Limb (tissue), 2 donors: Measurements from ENCODE around the gene GPC5.
"Not testable (repeated sequence)": the region's sequence is repeated elsewhere in the genome, so short reads cannot be mapped to it uniquely, and the experiment has no call there.

Experiments used
- DNase-seq, 2 donors: peaks; one replicate each; pipeline ENCODE4 v3.0.0-alpha.2; 2016; ENCODE audit errors: extremely low spot score in 2 of 2

Gene GPC5

DNA sequence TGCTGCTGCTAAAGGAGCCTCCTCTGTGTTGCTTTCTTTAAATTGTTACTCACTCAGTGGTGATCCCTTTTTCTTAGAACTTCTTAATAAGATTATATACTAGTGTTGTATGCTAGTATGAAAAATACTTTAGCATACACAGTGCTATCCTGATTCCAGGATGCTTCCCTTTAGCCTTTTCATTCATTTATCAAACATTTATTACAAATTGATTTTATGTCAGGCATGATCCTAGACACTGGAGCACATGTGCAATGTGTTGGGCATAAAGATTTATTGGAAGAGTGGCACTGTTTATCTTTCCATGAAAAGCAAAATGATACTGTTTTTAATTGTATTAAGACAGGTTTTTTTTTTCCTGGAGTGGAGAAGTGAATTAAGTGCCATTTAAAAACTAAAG is 249.6 kb downstream of the GPC5 start:
- no peak for DNase-seq

DNA sequence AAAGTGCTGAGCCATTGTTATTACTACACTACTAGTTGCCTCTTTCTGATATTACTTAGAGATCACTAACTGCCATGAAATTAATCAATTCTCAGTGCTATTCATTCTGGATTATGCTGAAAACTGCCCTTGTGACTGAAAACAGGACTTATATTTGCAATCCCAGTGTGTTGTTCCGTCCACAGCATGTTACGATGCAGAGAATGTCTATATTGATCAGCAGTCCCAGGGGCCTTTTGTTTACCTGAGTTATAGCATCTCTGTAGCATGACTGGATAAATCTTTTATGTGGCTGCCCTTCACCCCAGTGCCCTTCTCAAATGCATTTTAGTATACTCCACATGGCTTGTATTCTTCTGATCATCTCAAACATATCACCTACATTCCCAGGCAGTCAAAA is 251.0 kb downstream of the GPC5 start:
- no peak for DNase-seq

DNA sequence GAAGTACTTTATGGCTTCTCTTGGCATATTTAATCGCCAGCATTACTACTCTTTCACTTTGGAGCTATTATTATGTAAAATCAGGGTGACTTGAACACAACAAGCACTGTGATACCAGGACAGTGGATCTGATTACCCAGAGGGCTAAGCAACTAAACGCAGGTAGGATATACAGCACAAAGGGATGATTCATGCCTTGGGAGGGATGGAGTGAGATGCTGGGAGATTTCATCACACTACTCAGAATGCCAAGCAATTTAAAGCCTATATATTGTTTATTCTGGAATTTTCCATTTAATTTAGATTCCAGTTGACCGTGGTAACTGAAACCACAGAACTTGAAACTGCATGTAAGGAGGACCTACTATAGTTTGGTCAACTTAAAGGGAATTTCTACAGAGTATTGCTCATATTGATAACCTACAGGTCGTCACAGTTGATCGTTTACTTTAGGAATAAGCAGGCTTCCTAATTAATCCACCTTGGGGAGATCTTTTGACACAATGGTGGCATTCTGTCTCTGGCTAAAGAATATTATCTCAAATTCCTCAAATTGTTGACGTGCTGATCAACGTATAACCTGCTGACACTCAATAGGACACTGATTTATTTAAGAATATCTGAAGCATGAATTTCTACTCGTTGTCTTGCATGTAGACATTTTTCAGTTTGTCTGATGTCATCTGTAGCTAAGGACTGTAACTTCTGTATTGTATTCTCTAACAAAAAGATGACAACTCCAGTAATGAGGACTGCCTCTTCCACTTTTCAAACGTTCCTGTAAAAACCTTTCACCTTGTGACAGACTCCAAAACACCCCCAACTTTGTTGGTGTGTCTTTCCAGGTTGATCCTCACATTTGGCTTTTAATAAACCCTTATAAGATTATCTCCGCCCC is 254.2 kb downstream of the GPC5 start:
- no peak for DNase-seq

DNA sequence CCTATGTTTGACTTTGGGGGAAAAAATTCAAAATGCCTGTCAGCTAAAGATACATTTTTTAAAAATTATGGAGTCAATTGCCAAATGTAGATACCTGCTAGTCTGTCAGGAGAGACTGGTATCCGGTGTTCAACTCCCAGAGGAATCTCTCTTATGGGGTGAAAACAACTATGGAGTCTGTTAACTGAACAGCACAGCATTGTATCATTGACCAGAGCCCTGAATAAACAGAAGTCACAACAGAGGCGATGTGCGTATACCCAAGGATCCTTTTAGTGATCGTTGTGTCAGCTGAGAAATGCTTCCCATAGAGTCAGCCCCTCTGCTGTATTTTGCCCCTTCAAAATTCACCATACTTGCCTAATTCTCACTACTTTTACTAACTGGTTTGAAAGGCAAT is 257.3 kb downstream of the GPC5 start:
- DNase-seq: no peak

DNA sequence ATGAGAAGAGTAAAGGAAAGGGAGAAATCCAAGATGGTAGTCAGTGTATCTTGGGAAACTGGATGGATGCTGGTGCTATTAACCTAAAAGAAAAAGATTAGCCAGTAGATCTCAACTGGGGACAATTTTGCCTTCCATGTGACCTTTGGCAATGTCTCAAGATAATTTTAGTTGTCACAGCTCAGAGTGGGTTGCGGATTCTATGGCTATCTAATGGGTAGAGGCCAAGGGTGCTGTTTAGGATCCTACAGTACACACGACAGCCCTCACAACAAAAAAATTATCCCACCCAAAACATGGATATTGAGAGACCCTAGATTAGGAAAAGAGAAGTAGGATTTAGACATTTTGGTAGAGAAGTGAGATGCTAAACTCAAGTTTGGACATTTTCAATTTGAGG is 258.9 kb downstream of the GPC5 start:
- DNase-seq: no peak

DNA sequence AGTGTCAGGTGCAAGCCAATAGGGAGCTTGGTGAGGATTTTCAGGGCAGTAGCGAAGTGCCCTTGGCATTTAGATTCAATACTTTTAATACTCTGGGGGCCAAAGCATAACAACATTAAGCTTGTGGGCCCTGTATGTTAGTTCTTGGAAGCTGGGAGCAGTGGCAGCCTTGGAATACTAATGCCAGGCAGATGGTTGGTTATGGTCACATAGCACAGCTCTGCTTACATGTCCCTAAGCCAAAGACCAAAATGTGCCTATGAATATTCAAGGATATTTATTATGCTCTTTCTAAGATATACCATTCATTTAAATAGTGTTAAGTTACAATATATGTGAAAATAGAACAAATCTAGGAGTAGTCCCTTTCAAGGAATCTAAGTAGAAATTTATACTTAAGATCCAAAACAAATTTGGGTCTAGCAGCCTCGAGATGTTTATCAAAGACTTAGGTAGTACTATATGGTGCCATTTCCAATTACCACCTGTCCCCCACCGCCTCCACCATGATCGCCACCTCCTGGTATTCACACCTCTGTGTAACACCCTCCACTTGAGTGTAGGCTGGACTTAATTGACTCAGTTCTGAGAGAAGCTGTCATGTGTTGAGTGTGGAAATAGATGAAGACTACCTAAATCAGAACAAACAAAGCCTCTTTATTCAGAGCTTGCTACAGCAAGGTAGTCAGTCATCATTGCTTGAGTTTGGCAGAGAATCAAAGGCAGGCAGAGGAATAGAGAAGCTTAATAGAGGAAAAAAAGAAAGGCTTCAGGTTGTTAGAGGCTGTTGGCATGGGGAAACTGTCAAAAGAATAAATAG is 261.0 kb downstream of the GPC5 start:
- DNase-seq: no peak

DNA sequence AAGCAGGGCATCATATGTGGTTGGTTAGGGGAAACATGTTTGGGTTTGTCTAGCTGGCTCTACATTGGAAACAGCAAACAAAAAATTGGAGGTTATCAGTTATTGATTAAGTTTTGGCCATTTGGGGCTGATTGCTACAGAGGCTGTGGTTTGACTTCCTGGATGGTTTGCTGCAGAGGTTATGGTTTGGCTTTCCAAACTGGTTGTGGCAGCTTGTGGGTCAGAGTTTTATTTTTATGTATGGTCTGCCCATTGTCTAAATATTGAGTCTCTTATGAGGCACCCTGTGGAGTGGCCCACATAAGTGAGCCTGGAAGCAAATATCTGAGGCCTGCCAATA is 261.6 kb downstream of the GPC5 start:
- no peak for DNase-seq

DNA sequence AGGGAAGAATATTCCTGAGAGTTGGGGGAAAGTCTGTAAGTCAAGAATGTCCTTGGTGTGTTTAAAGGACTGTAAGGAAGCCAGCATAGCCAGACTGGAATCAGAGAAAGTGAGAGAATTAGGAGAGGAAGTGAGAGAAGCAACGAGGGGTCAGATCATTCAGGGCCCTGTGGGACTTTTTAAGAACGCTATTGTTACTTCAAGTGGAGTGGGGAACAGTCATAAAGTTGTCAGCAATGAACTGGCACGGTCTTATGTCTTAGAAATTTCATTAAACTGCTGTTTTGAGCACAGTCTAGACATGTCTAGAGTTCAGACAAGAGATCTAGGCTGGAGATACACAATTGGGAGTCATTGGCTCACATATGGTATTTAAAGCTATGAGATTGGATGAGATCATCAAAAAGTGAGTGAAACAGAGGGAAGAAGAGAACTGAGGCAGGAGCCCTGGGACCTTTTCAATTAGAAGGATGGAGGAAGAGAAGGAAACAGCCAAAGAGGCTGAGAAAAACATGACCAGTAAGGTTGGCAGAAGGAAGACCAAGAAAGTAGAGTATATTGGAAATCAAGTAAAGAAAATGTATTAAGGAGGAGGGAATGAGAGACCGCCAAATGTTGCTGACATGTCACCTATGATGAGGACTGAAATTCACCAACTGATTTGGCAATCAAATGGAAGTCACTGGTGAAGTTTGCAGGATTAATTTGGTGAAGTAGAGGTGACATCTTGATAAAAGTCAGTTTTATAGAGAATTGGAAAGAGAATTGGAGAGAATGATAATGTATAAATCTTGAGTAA is 263.5 kb downstream of the GPC5 start:
- no peak for DNase-seq

DNA sequence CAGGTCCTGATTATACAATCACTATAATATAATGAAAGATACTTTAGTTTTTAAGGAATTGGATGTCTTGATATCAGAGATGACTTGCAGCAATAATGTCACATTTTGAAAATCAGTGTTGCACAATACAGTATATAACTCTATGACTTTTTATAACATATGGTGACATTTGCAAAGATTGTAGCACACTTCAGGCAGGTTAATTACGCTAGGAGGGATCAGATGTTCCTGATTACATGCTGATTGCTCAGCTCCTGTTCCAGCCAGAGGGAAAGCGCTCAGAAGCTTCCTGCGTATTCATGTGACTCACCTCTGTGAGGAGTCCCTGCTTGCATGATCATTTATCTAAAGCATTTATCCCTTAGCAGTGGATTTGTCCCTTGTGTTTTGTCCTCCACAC is 265.6 kb downstream of the GPC5 start:
- DNase-seq: no peak

DNA sequence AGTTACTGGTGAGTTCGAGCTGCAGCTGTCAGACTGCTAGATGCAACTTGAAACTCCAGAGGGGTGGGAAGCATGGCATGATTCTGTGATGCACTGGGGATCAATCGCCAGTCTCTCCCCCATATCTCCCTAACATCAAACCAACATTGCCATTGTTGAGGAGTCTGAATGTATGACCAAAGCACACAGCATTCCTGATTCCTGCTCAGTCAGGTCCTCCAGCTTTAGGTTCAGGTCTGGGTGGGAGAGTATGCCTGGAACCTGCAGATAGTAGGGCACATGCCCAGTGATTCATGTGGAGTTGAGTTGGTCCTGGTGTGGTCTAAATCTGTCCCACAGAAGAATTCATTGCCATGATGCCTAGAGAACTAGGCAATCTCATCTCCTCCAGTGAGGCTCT is 269.1 kb downstream of the GPC5 start:
- no peak for DNase-seq

DNA sequence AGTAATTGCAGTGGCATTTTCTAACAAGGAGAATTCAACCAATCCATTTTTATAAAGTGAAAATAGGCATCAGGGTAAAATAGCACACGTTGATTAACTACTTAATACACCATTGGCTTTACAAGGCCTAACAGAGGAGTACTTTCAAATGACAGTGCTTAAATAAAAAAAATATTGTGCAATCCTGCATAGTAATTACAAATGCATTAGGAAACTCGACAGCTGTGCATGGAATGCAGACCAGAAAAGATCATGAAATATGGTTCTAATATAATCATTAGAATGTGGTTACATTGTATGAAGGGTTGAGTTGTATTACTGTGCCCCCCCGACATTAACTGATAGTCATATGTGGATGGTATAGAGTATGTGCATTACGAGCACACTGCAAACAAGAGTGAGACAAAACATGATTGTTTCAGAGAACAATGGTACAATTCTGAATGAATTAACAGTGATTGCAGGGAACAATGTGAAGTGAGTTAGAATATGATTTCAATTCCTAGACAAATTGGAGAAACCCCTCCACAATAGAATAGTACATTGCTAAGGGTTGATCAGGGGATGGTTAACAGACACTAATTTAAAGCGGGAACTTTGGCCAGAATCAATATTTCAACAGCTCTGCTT is 270.6 kb downstream of the GPC5 start:
- no peak for DNase-seq

DNA sequence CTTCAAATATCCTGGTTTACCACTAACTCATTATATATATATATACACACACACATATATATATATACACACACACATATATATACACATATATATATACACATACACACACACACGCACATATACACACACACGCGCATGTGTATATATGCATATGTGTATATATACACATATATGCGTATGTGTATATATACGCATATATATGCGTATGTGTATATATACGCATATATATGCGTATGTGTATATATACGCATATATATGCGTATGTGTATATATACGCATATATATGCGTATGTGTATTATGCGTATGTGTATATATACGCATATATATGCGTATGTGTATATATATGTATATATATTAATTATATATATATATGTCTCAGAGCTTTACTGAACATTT is 275.9 kb downstream of the GPC5 start:
- not testable (repeated sequence) for DNase-seq

DNA sequence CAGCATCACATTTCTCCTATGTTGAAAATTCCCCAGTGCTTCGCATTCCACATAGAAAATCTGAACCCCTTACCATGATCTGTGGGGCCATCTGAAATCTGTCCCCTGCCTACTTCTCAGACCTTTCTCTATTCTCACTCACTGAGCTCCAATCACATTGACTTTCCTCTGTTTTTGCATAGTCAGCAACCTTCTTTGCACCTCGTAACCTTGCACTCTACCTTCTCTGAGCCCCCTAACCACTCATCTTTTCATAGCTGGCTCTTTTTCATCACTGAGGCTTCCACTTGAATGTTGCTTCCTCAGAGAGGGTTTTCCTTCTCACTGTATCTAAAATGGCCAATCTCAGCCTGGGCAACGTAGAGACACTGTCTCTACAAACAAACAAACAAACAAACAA is 286.3 kb downstream of the GPC5 start:
- no peak for DNase-seq

DNA sequence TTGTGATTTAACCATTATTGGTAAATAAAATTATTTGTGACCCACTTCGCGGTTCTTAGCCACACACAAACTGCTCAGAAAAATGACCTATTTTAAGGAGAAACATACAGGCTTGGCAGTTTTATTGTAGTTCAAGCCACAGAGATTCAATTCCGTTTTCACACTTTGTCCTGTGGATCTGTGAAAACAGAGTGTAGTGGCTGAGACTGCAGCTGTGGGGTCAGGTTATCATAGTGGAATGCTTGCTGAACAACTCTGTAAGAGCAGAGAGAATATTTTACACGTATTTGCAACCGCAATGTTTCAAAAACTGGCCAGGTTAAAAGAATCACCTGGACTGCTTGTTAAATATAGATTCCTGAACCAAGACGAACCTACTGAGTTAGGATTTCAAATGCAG is 292.5 kb downstream of the GPC5 start:
- DNase-seq: no peak

DNA sequence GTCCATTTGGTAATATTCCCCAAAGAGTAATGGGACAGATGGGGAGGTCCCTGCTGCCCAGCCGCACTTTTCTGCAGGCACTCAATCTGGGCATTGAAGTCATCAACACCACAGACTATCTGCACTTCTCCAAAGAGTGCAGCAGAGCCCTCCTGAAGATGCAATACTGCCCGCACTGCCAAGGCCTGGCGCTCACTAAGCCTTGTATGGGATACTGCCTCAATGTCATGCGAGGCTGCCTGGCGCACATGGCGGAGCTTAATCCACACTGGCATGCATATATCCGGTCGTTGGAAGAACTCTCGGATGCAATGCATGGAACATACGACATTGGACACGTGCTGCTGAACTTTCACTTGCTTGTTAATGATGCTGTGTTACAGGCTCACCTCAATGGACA is 295.0 kb downstream of the GPC5 start:
- no peak for DNase-seq

DNA sequence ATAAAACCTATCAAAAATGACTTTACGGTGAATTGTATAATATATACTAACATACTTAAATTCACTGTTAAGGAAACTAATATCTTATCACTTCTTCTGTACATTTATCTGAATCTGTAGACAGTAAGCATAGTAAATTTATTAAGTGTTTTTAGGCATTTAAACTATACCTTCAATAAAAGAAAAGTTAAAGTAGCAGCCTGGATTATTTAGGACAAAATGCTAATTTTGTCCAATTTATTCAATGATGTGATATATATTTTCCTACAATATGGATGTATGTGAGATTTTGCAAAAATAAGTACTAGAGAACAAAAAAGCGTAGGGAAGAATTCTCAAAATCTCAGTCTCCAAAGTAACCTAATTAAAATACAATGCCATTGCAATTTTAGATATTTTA is 299.9 kb downstream of the GPC5 start:
- no peak for DNase-seq

DNA sequence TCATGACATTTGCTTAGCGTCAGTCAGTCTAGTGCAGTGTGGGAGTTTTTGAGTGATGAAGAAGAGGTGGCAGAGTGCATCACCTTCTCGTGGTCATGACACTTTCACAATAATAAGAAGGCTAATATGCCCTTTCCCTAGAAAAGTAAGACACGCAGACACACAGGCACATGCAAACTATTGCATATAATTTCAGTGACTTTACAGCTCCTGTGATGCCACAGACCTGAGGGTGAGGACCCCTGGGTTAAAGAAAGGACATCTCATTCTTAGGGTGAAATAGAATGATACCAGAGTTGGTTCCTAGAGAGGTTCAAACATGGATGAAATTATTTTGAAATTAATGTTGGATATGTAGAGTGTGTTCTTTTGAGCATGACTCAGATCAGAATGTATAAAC is 300.3 kb downstream of the GPC5 start:
- DNase-seq: no peak

DNA sequence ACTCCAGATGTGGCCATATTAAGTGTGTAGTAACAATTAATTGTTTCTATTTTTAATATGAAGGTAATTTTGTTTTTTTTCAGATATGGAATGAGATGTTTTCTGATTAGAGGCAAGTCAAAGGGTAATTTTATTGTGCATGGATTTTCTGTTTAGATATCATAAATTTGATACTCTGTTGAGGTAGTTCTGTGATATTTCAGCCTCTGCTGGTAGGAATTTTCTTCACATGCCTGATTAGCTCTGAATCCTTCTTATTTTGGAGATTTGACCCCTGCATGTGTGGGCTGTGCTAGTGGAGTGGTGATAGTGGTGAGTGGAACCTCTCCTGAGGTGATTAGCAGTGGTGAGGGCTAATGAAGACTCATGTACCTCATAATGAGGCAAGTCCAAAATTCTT is 301.4 kb downstream of the GPC5 start:
- DNase-seq: no peak

DNA sequence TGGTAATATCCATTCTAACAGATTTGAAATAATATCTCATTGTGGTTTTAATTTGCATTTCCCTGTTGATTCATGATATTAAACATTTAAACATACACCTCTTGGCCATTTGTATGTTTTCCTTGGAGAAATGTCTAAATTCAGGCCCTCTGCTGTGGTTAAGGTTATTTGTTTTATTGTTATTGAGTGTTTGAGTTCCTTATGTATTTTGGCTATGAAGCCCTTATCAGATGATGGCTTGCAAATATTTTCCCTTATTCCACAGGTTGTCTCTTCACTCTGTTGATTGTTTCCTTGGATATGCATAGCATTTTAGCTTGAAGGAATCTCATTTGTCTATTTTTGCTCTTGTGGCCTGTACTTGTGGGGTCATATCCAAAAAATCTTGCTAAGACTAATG is 303.6 kb downstream of the GPC5 start:
- no peak for DNase-seq

DNA sequence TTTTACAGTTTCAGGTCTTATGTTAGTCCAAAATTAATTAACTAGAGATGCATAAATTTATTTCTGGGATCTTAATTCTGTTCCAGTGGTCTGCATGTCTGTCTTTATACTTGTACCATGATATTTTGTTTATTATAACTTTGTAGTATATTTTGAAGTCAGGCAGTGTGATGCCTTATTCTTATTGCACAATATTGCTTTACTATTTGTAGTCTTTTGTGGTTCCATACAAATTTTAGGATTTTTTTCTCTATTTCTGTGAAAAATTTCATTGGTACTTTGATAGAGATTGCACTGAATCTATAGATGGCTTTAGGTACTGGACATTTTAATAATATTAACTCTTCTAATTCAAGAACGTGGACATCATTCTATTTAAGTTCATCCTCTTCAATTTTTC is 304.0 kb downstream of the GPC5 start:
- no peak for DNase-seq

DNA sequence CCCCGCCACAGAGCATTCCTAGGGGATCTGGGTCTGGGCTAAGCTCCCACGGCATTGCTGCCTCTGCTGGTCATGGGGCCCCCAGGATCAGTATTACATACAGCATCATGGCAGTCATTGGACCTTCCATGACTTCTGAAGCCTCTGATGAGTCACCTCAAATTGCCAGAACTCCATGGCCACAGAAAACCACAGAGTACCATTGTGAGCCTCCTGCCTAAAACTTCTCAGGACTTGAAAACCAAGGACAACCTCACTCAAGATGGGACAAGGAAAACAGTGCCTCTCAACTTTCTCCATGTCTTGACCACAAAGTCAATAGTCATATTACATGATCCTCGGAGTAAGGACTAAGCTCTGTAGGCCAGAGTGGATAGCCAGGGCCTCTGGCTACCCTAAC is 306.0 kb downstream of the GPC5 start:
- no peak for DNase-seq

DNA sequence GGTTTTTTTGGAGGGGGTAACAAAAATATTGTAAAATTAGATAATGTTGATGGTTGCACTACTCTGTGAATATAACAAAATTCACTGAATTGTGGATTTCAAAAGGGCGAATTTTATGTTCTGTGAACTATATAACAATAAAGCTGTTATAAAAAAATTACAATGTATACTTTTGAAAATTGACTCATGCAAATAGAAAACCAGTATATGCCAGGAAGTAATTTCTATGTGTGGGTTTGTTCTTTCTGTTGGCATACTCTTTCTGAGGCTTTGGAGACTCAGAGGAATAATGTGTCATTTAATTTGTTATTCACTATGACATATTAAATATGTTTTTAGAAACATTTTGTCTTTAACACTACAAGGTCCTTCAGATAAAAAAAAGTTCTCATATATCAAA is 310.1 kb downstream of the GPC5 start:
- DNase-seq: no peak
